NCI-H187 treated with DMSO at 0.1 percent for 48 hours (cell line): ENCODE results near the gene PDE3B.

Experiments
- DNase-seq: peaks from one replicate; lab custom pipeline; 2025; lab: John Stamatoyannopoulos, UW

PDE3B gene

GRCh38 chr11:14884667-14885273 lies 241.2 kb downstream of the PDE3B start:
- DNase-seq = no peak

- DNase-seq = no peak
Measured at GRCh38 chr11:14886513-14886912, 242.9 kb downstream of the PDE3B start.

GRCh38 chr11:14891143-14892035 lies 247.8 kb downstream of the PDE3B start:
- DNase-seq = peak; percentile 64

GRCh38 chr11:14892036-14892556 lies 248.5 kb downstream of the PDE3B start, which contains the start of gene CYP2R1:
Gene CYP2R1, minus strand, starts transcription at chr11:14892231. Its CDS starts 26 bp downstream, at chr11:14892205.
- DNase-seq = peak; percentile 91

GRCh38 chr11:14892577-14892976 lies 249.0 kb downstream of the PDE3B start:
- no peak for DNase-seq

GRCh38 chr11:14894657-14895598 lies 251.3 kb downstream of the PDE3B start:
- DNase-seq = no peak

GRCh38 chr11:14898355-14898754 lies 254.8 kb downstream of the PDE3B start:
- DNase-seq = no peak

- no peak for DNase-seq
Measured at GRCh38 chr11:14898906-14899305, 255.3 kb downstream of the PDE3B start.

- DNase-seq = no peak
Measured at GRCh38 chr11:14902650-14903350, 259.2 kb downstream of the PDE3B start.

- DNase-seq = no peak
Measured at GRCh38 chr11:14904745-14905103, 261.1 kb downstream of the PDE3B start.

- DNase-seq = no peak
Measured at GRCh38 chr11:14905104-14906033, 261.8 kb downstream of the PDE3B start.

- DNase-seq = no peak
Measured at GRCh38 chr11:14906578-14906977, 263.0 kb downstream of the PDE3B start.

- no peak for DNase-seq
Measured at GRCh38 chr11:14906993-14907392, 263.4 kb downstream of the PDE3B start.

GRCh38 chr11:14907411-14908213 lies 264.0 kb downstream of the PDE3B start:
- no peak for DNase-seq

- peak; percentile 47 for DNase-seq
Measured at GRCh38 chr11:14908214-14908880, 264.7 kb downstream of the PDE3B start.

- DNase-seq = no peak
Measured at GRCh38 chr11:14914536-14914935, 270.9 kb downstream of the PDE3B start.

GRCh38 chr11:14916403-14916802 lies 272.8 kb downstream of the PDE3B start:
- no peak for DNase-seq
